SK-N-SH treated with all-trans-retinoic acid at 6 μM for 48 hours (cell line): ENCODE measurements around the gene HOATZ.

Source experiments
- ATAC-seq: fragments of 200-7000 bp; cut with Tn5 transposase; 3 replicates; pipeline ENCODE4 v1.9.1; 2020; ENCODE audit warnings: mild to moderate bottlenecking, moderate library complexity
- ARNTL ChIP-seq: fragments of 450-650 bp; formaldehyde crosslinking; IDR thresholded peaks from 2 replicates; pipeline ENCODE4 v1.5.0; 2020; ENCODE audit warnings: low read depth, mild to moderate bottlenecking, moderate library complexity, borderline replicate concordance
- BACH2 ChIP-seq: fragments of 250-450 bp; sonication (Bioruptor Pico); IDR thresholded peaks from 2 replicates; pipeline ENCODE4 v1.9.0; 2021; ENCODE audit warnings: mild to moderate bottlenecking, borderline replicate concordance
- CSDC2 ChIP-seq: fragments of 250-450 bp; sonication (Bioruptor Pico); IDR thresholded peaks from 2 replicates; pipeline ENCODE4 v1.5.0; 2020; ENCODE audit warnings: mild to moderate bottlenecking, moderate library complexity
- ESRRG ChIP-seq: fragments of 250-450 bp; sonication (Bioruptor Pico); IDR thresholded peaks from 2 replicates; pipeline ENCODE4 v1.6.1; 2021; ENCODE audit warnings: mild to moderate bottlenecking
- GLIS3 ChIP-seq: fragments of 250-450 bp; sonication (Bioruptor Pico); IDR thresholded peaks from 2 replicates; pipeline ENCODE4 v1.5.0; 2020; ENCODE audit warnings: mild to moderate bottlenecking, moderate library complexity
- ISL1 ChIP-seq: fragments of 250-450 bp; sonication (Bioruptor Pico); IDR thresholded peaks from 2 replicates; pipeline ENCODE4 v2.1.2; 2022; ENCODE audit warnings: mild to moderate bottlenecking, moderate library complexity
- OSR1 ChIP-seq: fragments of 250-450 bp; sonication (Bioruptor Pico); IDR thresholded peaks from 2 replicates; pipeline ENCODE4 v1.8.0; 2022; ENCODE audit warnings: moderate library complexity, mild to moderate bottlenecking, inconsistent platforms
- PPARA ChIP-seq: fragments of 250-450 bp; sonication (Bioruptor Pico); IDR thresholded peaks from 2 replicates; pipeline ENCODE4 v1.5.0; 2020; ENCODE audit warnings: mild to moderate bottlenecking, borderline replicate concordance
- RARB ChIP-seq: fragments of 250-450 bp; sonication (Bioruptor Pico); IDR thresholded peaks from 2 replicates; pipeline ENCODE4 v1.8.0; 2021; ENCODE audit warnings: mild to moderate bottlenecking, moderate library complexity
- TCF4 ChIP-seq: fragments of 250-450 bp; sonication (Bioruptor Pico); IDR thresholded peaks from 2 replicates; pipeline ENCODE4 v1.8.0; 2021; ENCODE audit warnings: mild to moderate bottlenecking, moderate library complexity, borderline replicate concordance
- TOX ChIP-seq: fragments of 250-450 bp; sonication (Bioruptor Pico); IDR thresholded peaks from 2 replicates; pipeline ENCODE4 v1.8.0; 2021; ENCODE audit warnings: mild to moderate bottlenecking, moderate library complexity, borderline replicate concordance
- ZC3H10 ChIP-seq: fragments of 250-450 bp; sonication (Bioruptor Pico); IDR thresholded peaks from 2 replicates; pipeline ENCODE4 v1.5.1; 2021; ENCODE audit warnings: mild to moderate bottlenecking, moderate library complexity
- ZFP3 ChIP-seq: fragments of 250-450 bp; sonication (Bioruptor Pico); IDR thresholded peaks from 2 replicates; pipeline ENCODE4 v1.5.0; 2020; ENCODE audit warnings: mild to moderate bottlenecking, moderate library complexity
- ZFP30 ChIP-seq: fragments of 450-650 bp; formaldehyde crosslinking; IDR thresholded peaks from 2 replicates; pipeline ENCODE4 v1.5.0; 2022; ENCODE audit warnings: mild to moderate bottlenecking, moderate library complexity
- ZNF565 ChIP-seq: fragments of 450-650 bp; formaldehyde crosslinking; conservative IDR thresholded peaks from 2 replicates; pipeline ENCODE4 v1.5.0; 2020; ENCODE audit warnings: low read depth, mild to moderate bottlenecking, moderate library complexity
- ZNF70 ChIP-seq: fragments of 450-650 bp; formaldehyde crosslinking; IDR thresholded peaks from 2 replicates; pipeline ENCODE4 v1.5.0; 2020; ENCODE audit warnings: mild to moderate bottlenecking, moderate library complexity
- ZNF8 ChIP-seq: fragments of 450-650 bp; formaldehyde crosslinking; IDR thresholded peaks from 2 replicates; pipeline ENCODE4 v1.5.0; 2020; ENCODE audit warnings: mild to moderate bottlenecking, moderate library complexity
- TF ChIP-seq, protein P1 (sequence below): fragments of 250-450 bp; sonication (Bioruptor Pico); IDR thresholded peaks from 2 replicates; pipeline ENCODE4 v1.5.0; 2020; ENCODE audit warnings: mild to moderate bottlenecking, moderate library complexity
- TF ChIP-seq, protein P2 (sequence below): fragments of 250-450 bp; sonication (Bioruptor Pico); IDR thresholded peaks from 2 replicates; pipeline ENCODE4 v1.8.0; 2020; ENCODE audit warnings: mild to moderate bottlenecking, moderate library complexity, borderline replicate concordance
- TF ChIP-seq, protein P3 (sequence below): fragments of 250-450 bp; sonication (Bioruptor Pico); IDR thresholded peaks from 2 replicates; pipeline ENCODE4 v1.5.1; 2020; ENCODE audit warnings: low read depth, mild to moderate bottlenecking, moderate library complexity
- TF ChIP-seq, protein P4 (sequence below): fragments of 250-450 bp; sonication (Bioruptor Pico); IDR thresholded peaks from 2 replicates; pipeline ENCODE4 v1.5.1; 2021; ENCODE audit warnings: mild to moderate bottlenecking, moderate library complexity
- TF ChIP-seq, protein P5 (sequence below): fragments of 250-450 bp; sonication (Bioruptor Pico); IDR thresholded peaks from 2 replicates; pipeline ENCODE4 v1.8.0; 2021; ENCODE audit warnings: low read depth, mild to moderate bottlenecking, moderate library complexity, borderline replicate concordance

The HOATZ gene

DNA sequence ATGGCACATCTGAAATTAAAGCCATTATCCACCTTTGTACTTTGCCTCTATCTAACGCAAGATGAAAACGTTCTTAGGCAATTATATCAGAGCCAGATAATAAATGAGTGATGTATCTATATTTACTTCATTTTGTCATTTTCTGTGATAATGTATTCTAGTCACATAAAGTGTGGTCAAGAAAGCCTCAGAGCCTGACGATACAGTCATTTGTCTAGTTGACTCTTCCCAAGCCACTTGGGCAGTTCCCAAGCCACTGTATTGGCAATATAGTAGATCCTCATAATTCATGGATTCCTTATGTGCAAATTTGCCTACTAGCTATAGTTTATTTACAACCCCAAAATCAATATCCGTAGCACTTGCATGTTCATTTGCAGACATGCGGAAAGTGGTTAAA, 7.8 kb downstream of the HOATZ start:
- TF ChIP-seq ARNTL (no peak), RARB (CRISPR knock-in tag) (no peak), ZFP3 (CRISPR knock-in tag) (no peak), OSR1 (CRISPR knock-in tag) (no peak), CSDC2 (no peak), BACH2 (CRISPR knock-in tag) (no peak), ZC3H10 (no peak), ISL1 (no peak), ZNF8 (CRISPR knock-in tag) (no peak), ZFP30 (CRISPR knock-in tag) (no peak)
- TF ChIP-seq, protein P1, sequence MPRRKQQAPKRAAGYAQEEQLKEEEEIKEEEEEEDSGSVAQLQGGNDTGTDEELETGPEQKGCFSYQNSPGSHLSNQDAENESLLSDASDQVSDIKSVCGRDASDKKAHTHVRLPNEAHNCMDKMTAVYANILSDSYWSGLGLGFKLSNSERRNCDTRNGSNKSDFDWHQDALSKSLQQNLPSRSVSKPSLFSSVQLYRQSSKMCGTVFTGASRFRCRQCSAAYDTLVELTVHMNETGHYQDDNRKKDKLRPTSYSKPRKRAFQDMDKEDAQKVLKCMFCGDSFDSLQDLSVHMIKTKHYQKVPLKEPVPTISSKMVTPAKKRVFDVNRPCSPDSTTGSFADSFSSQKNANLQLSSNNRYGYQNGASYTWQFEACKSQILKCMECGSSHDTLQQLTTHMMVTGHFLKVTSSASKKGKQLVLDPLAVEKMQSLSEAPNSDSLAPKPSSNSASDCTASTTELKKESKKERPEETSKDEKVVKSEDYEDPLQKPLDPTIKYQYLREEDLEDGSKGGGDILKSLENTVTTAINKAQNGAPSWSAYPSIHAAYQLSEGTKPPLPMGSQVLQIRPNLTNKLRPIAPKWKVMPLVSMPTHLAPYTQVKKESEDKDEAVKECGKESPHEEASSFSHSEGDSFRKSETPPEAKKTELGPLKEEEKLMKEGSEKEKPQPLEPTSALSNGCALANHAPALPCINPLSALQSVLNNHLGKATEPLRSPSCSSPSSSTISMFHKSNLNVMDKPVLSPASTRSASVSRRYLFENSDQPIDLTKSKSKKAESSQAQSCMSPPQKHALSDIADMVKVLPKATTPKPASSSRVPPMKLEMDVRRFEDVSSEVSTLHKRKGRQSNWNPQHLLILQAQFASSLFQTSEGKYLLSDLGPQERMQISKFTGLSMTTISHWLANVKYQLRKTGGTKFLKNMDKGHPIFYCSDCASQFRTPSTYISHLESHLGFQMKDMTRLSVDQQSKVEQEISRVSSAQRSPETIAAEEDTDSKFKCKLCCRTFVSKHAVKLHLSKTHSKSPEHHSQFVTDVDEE (CRISPR knock-in tag): no peak
- TF ChIP-seq, protein P2, sequence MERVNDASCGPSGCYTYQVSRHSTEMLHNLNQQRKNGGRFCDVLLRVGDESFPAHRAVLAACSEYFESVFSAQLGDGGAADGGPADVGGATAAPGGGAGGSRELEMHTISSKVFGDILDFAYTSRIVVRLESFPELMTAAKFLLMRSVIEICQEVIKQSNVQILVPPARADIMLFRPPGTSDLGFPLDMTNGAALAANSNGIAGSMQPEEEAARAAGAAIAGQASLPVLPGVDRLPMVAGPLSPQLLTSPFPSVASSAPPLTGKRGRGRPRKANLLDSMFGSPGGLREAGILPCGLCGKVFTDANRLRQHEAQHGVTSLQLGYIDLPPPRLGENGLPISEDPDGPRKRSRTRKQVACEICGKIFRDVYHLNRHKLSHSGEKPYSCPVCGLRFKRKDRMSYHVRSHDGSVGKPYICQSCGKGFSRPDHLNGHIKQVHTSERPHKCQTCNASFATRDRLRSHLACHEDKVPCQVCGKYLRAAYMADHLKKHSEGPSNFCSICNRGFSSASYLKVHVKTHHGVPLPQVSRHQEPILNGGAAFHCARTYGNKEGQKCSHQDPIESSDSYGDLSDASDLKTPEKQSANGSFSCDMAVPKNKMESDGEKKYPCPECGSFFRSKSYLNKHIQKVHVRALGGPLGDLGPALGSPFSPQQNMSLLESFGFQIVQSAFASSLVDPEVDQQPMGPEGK (CRISPR knock-in tag): no peak
- TF ChIP-seq, protein P3, sequence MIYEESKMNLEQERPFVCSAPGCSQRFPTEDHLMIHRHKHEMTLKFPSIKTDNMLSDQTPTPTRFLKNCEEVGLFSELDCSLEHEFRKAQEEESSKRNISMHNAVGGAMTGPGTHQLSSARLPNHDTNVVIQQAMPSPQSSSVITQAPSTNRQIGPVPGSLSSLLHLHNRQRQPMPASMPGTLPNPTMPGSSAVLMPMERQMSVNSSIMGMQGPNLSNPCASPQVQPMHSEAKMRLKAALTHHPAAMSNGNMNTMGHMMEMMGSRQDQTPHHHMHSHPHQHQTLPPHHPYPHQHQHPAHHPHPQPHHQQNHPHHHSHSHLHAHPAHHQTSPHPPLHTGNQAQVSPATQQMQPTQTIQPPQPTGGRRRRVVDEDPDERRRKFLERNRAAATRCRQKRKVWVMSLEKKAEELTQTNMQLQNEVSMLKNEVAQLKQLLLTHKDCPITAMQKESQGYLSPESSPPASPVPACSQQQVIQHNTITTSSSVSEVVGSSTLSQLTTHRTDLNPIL (CRISPR knock-in tag): no peak
- TF ChIP-seq, all 23 proteins: peak for 0
- no peak for ATAC-seq

DNA sequence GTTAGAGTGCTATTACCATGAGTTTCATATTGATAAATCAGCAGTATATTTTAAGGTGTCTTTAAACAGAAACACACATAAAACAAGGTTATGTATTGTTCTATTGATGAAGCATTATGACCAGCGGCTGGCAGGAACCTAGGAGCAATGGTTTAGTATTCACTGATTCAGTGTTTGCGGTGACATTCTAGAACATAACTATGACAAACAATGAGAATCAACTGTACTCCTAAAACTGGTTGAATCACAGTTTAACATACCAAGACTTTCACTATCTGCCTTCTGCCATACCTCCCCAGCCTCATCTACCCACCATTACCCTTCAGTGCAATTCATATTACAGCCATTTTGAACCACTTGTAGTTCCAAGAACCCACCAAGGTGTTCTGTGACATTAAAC, 8.8 kb downstream of the HOATZ start:
- no peak for TF ChIP-seq GLIS3 (CRISPR knock-in tag)
- TF ChIP-seq, protein P1 (CRISPR knock-in tag): no peak
- no peak for TF ChIP-seq CSDC2
- no peak for TF ChIP-seq ESRRG (CRISPR knock-in tag)
- TF ChIP-seq BACH2 (CRISPR knock-in tag): no peak
- no peak for TF ChIP-seq ARNTL
- TF ChIP-seq TOX (CRISPR knock-in tag): no peak
- TF ChIP-seq ZNF565 (CRISPR knock-in tag): no peak
- no peak for TF ChIP-seq ZC3H10
- no peak for TF ChIP-seq ZFP3 (CRISPR knock-in tag)
- TF ChIP-seq TCF4 (CRISPR knock-in tag): no peak
- TF ChIP-seq ZNF8 (CRISPR knock-in tag): no peak
- no peak for TF ChIP-seq OSR1 (CRISPR knock-in tag)
- no peak for TF ChIP-seq ZNF70 (CRISPR knock-in tag)
- TF ChIP-seq, protein P4, sequence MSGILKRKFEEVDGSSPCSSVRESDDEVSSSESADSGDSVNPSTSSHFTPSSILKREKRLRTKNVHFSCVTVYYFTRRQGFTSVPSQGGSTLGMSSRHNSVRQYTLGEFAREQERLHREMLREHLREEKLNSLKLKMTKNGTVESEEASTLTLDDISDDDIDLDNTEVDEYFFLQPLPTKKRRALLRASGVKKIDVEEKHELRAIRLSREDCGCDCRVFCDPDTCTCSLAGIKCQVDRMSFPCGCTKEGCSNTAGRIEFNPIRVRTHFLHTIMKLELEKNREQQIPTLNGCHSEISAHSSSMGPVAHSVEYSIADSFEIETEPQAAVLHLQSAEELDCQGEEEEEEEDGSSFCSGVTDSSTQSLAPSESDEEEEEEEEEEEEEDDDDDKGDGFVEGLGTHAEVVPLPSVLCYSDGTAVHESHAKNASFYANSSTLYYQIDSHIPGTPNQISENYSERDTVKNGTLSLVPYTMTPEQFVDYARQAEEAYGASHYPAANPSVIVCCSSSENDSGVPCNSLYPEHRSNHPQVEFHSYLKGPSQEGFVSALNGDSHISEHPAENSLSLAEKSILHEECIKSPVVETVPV (CRISPR knock-in tag): no peak
- no peak for TF ChIP-seq PPARA
- TF ChIP-seq, protein P5, sequence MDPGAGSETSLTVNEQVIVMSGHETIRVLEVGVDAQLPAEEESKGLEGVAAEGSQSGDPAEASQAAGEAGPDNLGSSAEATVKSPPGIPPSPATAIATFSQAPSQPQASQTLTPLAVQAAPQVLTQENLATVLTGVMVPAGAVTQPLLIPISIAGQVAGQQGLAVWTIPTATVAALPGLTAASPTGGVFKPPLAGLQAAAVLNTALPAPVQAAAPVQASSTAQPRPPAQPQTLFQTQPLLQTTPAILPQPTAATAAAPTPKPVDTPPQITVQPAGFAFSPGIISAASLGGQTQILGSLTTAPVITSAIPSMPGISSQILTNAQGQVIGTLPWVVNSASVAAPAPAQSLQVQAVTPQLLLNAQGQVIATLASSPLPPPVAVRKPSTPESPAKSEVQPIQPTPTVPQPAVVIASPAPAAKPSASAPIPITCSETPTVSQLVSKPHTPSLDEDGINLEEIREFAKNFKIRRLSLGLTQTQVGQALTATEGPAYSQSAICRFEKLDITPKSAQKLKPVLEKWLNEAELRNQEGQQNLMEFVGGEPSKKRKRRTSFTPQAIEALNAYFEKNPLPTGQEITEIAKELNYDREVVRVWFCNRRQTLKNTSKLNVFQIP (CRISPR knock-in tag): no peak
- no peak for TF ChIP-seq ISL1
- TF ChIP-seq, protein P2 (CRISPR knock-in tag): no peak
- no peak for ATAC-seq
